GM21717 (cell line): ENCODE measurements around the gene LMNTD2.

Source experiments
- ATAC-seq: cut with Tn5 transposase; IDR thresholded peaks from one replicate; pipeline ENCODE4 v1.9.1; 2021; ENCODE audit warnings: mild to moderate bottlenecking, moderate library complexity; ENCODE audit not compliant: unreplicated experiment

The LMNTD2 gene

DNA sequence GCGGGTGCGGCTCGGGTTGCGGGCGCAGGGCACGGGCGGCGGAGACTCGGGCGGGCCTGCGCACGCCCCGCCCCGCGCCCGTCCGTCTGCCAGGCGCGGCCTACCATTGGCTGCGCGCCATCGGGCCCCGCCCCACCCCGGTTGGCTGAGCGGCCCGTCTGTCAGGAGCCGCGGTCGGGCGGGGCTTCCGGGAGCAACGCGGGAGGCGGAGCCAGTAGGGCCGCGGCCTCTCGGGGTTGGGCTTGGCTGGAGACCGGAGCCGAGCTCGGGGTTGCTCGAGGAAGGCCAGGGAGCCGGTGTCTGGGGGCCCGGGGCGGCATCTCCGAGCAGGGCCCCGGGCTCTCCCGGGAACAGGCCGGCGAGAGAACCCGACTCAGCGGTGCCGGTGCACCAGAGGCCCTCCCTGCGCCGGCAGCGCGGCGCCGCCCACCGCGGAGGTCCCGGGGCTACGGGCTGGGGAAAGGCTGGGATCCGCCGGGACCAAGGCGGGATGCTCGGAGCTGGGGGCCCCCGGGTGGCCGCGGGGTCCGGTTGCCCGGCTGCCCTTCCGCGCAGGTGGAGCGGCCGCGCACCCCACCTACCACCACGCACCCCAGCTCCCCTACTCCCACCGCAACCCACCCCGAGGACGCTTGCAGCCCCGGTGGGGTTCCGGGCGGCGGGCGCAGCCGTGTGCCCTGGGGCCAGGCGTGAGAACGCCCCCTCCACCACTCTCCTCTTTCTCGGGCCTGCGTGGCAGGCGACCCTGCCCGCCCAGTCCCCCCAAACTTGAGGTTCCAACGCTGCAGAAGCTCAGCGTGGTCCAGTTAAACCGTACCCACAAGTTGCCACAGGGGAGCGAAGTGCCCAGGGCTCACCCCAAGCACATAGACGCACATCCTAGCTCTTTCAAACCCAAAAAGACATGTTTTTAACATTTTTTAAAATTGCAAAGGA, 24.8 kb downstream of the LMNTD2 start, which contains the start of gene HRAS:
Gene HRAS (minus strand): TSS at position 58 of the 936 bp plus-strand sequence.
- peak; percentile 61 for ATAC-seq

DNA sequence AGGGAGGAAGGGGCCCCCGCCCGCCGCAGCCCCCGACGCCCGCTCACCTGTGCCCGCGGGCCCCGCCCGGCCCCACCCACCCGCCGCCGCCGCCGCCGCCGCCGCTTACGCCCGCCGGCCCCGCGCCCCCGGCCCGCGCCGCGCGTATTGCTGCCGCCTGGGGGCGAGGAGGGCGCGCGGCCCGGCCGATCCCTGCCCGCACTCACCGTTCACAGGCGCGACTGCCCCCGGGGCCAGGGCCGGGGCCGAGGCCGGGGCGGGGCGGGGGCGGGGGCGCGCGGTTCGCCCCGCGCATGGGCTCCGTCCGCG, 25.4 kb downstream of the LMNTD2 start:
- ATAC-seq, result peak; percentile 4

DNA sequence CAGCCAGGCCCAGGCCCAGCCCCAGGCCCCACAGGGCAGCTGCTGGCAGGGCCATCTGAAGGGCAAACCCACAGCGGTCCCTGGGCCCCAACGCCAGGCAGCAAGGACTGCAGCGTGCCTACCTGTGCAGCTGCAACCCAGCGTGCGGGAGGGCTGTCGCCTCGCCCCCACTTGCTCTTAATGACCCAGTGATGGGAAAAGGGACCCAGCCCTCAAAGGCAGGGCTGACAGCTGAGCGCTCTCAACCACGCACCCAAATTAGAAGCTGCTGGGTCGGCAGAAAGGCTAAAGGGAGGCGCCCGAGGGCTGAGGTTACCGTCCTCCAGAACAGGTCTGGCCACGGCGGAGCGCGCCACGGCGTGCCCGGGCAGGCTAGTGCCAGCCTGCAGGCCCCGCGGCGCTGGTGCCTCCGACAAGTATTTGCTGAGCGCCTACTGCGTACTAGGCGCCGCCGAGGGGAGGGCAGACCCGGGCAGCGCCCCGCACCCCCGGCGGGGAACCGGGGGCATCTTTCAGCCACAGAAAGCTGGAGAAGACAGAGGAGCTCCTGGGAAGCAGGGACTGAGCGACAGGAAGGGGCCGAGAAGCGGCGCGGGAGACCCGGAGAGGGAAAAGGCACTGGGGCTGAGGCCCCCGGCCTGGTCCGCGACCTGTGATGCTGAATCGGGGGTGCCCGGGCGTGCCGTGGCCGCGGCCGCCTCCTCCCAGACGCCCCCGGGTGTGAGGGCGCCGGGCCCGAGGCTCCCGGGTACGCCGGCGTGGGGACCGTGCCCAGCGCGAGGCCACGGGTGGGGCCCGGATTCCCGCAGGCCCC, 25.9 kb downstream of the LMNTD2 start:
- no peak for ATAC-seq

DNA sequence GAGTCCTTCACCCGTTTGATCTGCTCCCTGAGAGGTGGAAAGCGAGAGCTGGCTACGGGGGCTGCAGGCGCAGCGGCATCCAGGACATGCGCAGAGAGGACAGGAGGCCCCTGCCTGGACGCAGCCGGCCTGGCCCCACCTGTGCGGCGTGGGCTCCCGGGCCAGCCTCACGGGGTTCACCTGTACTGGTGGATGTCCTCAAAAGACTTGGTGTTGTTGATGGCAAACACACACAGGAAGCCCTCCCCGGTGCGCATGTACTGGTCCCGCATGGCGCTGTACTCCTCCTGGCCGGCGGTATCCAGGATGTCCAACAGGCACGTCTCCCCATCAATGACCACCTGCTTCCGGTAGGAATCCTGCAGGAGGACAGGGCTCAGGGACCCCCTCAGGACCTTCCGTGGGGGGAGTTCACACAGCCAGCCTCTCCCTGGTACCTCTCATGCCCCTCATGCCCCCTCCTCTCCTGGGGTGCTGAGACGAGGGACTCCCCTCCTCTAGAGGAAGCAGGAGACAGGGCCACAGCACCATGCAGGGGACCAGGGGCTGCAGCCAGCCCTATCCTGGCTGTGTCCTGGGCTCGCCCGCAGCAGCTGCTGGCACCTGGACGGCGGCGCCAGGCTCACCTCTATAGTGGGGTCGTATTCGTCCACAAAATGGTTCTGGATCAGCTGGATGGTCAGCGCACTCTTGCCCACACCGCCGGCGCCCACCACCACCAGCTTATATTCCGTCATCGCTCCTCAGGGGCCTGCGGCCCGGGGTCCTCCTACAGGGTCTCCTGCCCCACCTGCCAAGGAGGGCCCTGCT, 26.7 kb downstream of the LMNTD2 start:
- ATAC-seq, result no peak

DNA sequence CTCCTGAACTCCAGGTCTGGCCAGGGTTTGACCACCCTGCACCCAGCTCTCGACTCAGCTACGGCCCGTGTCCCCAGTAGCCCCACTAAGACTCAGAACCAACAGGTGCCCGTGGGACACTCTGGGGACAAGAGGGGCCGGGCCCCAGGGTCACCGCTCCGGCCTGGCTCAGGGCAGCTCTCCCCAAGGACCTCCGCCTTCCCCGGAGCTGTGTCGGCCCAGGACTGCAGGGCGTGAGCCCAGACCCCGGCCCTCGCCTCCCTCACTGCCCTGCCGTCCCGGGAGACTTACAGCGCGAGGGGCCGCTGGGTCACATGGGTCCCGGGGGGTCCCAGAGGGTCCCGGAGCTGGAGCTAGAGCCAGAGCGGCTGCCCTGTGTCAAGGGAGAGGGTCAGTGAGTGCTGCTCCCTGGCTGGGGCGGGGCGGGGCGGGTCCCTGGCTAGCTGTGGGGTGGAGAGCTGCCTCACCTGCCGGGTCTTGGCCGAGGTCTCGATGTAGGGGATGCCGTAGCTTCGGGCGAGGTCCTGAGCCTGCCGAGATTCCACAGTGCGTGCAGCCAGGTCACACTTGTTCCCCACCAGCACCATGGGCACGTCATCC, 27.5 kb downstream of the LMNTD2 start:
- ATAC-seq, result no peak

DNA sequence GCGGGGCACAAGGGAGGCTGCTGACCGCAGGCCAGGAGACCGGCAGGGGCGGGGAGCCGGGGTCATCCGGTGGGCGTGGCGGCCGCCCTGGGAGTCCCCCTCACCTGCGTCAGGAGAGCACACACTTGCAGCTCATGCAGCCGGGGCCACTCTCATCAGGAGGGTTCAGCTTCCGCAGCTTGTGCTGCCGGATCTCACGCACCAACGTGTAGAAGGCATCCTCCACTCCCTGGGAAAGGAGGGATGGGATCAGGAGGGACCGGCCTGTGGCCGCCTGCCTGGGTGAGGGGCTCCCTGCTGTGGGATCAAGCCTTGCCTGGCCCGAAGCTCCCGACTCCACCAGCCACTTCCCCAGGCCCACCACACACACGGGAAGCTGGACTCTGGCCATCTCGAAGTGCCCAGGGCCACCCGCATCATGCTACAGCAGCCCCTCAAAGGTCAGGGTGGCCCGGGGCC, 28.0 kb downstream of the LMNTD2 start:
- no peak for ATAC-seq

DNA sequence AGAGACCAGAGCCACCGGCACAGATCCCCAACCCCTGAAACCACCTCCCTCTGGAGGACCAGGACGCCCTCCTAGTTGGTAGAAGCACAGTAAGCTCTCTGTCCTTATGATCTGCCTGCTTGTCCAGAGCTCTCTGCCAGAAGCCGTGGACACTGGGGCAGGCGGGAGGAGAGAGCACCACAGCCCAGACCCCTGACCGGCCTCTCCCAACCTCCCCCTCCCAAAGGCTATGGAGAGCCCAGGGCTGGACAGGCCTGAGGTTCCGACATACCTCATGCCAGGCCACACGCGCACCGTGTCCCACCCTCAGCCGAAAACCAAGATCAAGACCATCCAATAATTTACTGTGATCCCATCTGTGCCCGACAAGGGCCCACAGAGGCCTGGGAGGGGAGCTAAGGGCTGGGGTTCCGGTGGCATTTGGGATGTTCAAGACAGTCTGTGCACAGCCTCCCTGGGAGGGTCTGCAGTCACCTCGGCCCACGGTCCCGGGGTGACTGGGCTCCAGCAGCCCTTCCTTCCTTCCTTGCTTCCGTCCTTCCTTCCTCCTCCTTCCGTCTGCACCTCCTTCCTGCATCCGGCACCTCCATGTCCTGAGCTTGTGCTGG, 28.5 kb downstream of the LMNTD2 start:
- ATAC-seq, result no peak

DNA sequence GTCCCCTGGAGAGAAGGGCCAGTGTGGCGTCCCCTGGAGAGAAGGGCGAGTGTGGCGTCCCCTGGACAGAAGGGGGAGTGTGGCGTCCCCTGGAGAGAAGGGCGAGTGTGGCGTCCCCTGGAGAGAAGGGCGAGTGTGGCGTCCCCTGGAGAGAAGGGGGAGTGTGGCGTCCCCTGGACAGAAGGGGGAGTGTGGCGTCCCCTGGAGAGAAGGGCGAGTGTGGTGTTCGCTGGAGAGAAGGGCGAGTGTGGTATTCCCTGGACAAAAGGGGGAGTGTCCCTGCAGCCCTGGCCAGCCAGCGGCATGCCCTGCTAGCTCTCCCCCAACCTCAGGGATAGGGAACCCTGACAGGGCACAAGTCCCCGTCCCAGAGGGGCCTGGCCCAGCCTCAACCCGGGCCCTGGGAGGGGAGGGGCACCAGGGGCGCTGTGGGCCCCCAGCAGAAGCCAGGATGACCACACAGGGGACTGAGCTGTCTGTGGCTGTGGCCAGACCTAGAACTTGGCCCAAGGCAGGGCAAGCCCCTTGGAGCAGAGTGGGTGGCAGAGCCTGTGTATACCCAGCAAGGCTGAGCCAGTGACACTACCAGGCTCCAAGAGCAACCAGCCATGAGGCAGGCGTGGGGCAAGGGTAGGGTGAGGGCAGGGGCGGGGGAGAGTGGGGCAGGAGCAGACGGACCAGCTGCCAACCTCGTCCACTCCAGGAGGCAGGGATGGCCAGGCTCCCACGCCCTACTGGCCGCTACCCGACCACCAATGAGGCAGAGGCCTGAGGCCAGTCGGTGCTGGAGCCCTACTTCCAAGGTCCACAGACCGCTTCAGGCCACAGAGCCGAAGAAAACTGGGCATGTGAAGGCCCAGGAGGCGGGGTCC, 29.3 kb downstream of the LMNTD2 start:
- ATAC-seq, result no peak

DNA sequence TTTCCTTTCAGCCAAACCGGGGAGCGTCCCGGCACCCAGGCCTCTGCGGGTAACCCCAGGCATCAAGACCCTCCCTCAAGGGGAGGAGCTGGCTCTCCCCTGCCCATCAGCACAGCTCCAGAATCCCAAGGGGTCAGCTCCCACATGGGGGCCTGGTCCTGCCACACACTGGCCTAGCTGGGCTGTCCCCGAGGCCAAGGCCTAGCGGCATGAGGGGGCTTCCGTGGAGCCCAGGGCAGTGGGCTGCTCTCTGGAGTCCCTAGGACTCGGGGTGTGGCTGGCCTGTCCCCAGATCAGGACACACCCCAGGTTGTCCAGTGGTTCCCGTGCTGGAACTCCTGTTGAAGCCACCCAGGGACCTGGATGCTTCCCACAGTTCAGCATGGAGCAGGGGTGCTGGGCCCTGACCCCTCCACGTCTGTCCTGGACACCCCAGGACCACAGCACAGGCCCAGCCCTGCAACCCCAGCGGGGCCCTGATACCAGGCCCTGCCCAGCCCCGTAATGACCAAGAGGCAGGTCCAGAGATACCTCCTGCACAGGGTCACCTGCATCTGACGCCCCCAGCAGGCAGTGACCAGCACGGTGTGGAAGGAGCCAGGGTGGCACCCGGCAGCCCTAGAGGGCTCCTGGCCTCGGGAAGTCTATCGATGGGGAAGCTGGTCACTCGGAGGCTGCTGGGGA, 30.7 kb downstream of the LMNTD2 start:
- no peak for ATAC-seq

DNA sequence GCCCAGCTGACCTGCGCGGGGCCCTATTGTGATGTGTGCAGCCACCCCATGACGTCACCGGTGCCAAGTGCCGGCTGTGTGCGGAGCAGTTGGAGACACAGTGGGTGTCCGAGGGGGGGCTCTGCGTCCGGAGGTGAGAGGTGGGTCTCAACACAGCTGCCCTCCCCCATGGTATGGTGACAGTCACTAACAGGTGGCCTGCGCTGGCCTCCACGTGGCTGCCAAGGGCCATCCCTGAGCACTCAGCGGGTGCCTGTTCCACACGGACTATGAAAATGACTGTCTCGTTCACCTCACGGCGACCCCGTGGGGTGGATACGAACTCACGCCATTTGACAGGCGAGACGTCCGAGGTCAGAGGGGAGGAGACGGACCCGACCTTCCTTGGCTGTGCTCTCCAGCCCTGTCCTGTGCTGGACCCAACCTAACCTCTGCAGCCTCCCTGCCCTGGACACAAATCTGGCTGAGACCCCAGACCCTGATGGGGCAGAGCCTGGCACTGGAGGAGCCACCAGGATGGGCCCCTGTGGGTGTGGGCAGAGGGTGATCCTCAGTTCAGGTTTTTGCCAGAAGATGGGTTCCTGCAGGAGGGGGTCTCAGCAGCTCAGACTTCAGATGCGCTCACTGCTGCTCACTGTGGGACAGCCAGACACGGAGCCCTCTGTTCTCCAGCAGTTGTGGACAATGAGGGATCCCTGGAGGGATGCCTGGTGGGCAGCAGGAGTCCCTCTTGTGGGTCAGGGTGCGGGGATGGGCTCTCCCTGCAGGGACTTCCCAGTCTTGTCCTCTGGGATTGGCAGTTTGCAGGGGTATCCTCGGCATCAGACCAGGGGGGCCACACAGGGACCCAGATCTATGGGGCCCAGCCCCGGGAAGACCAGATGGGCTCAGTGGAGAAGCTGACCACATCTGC, 31.5 kb downstream of the LMNTD2 start:
- ATAC-seq, result no peak

DNA sequence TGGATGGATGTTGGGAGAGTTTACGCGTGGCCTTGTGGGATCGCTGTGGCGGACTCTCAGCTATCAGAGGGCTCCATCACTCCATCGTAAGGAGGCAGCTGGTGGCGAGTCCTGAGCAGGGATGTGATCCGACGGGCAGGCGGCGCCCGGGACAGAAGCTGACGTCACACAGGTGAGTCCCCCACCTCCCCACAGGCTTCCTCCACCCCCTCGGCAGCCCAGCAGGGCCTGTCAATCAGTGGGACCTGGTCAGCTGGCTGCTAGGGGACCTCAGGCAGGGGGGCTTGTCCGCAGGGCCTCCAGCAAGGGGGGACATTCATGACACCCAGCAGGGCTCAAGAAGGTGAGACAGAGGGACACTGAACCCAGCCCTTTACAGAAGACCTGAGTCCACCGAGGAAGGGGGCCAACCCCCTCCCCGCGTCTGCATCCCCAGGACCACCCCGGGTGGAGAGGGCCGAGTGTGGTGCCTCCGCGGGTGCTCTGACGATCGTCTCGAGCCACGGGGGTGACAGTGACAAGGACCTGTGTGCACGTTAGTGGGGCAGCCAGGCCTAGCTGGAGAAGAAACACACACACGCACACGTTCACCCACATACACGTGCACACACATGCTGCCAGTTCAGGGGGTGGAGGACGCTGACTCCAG, 32.2 kb downstream of the LMNTD2 start:
- ATAC-seq, result no peak

DNA sequence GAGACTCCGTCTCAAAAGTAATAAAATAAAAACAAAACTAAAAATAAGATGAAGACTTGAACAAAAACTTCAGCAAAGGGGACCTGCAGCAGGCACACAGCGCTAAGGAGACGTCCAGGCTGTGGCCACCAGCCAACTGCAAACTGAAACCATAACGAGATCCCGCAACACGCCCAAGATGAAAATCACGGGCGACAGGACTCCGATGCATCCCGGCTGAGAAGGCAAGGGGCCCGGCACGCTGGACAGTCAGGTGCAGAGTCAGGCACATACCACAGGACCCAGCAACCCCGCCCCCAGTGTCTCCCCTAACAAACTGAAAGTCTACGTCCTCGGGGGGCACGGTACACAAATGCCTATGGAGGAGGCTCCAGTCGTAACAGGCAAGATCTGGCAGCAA, 34.3 kb downstream of the LMNTD2 start:
- no peak for ATAC-seq

DNA sequence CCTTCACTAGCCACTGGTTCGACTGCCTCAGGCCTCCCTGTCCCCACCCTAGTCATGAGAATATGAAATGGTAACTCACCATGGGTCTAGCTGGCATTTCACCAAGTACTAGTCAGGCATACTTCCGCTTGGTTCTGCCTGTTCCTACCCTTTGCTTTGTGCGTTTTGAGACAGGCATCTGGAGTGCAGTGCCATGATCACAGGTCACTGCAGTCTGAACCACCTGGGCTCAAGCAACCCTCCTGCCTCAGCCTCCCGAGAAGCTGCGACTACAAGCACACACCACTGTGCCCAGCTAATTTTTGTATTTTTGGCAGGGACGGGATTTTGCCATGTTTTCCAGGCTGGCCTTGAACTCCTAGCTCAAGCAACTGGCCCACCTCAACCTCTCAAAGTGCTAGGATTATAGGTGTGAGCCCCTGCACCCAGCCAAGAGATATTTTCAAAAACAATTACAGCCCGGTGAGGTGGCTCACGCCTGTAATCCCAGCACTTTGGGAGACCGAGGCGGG, 39.3 kb downstream of the LMNTD2 start:
- ATAC-seq, result no peak

DNA sequence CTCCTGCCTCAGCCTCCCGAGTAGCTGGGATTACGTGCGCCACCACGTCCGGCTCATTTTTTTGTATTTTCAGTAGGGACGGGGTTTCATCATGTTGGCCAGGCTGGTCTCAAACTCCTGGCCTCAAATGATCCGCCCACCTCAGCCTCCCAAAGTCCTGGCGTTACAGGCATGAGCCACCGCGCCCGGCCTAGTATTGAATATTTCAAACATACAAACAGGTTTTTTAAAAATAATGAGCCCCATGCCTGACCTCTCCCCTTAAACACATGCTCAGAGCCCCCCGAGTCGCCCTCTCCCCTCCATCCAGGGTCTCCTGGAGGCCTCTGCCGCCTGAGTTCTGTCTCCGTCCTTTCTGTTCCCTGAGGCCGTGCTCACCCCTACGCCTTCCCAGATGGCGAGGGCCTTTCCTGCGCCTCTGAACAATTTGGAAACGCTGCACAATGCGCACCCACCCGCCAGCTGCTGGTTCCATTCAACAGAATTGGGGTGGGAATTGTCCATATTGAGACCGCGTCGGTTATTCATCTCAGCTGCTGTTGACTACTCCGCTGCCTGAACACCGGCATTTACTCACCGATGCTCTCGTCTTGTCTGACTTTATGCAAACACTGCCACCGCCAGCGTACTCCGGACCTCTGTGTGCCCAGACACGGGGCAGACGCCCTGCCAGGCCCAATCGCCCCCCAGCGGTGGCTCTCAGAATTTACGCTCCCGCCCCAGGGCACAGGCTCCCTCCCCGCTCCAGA, 39.9 kb downstream of the LMNTD2 start:
- ATAC-seq, result no peak

DNA sequence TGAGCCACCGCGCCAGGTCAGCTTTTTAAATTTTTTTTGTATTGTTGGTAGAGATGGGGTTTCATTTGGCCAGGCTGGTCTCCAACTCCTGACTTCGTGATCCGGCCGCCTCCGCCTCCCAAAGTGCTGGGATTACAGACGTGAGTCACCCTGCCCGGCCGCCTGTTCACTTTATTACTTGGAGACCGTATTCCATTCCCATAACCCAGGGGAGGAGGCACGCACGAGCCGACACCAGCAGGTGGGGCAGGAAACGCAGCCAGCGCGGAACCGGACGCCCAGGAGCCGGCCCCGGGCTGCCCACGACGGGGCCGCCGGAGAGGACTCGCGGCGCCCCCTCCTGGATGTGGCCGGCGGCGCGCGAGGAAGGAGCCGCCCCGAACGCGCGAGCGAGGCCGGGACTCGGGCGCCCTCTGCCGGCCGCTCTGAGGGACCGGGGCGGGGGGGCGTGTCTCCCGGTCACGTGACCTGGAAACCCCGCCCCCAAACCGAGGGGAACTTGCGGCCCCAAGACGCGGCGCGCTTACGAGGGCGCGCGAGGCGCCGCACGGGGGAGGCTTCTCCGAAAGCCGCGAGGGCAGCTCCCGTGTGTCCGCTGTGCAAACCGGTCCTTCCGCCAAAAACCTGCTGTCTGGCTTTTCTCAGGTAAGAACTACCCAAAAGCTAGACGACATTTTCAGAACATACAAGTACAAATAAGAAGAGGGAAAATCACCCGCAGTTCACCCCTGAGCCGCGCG, 41.9 kb downstream of the LMNTD2 start:
- ATAC-seq, result peak; percentile 72
